GM18505 (cell line): ENCODE results near the gene ABCG5.

Source experiments
- ATAC-seq: cut with Tn5 transposase; IDR thresholded peaks from one replicate; pipeline ENCODE4 v1.9.1; 2021; ENCODE audit not compliant: unreplicated experiment
- POLR2A ChIP-seq: IDR thresholded peaks from 4 replicates; pipeline ENCODE4 v1.6.1; 2011; ENCODE audit warnings: borderline replicate concordance; ENCODE audit not compliant: insufficient read depth, insufficient read length; ENCODE audit errors: extremely low read depth

The ABCG5 gene

GRCh38 chr2:43837831-43838559, 644 bp downstream of the ABCG5 start:
- ATAC-seq, result no peak
- TF ChIP-seq POLR2A, result no peak

- ATAC-seq, result no peak
- no peak for TF ChIP-seq POLR2A
Measured at GRCh38 chr2:43837033-43837432, 1.6 kb downstream of the ABCG5 start.

DNA sequence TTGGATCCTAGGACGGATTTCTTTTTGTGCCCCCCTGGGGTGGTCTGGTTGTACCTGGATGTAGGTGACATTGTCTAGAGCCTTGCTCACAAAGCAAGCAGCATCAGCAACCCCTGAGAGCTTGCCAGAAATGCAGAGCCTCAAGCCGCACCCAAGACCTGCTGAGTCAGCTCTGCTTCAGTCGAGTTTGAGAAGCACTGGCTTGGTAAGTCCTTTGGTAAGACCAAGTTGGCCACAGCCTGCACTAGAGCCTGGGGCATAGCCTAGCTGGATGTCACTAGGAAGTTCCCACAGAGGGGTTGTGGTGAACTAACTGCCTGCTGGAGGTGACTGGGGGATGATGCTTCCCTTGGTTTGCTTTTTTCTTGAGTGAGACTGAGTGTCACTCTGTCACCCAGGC, 6.2 kb downstream of the ABCG5 start:
- no peak for ATAC-seq
- no peak for TF ChIP-seq POLR2A

GRCh38 chr2:43831543-43832294, 6.9 kb downstream of the ABCG5 start:
- no peak for TF ChIP-seq POLR2A
- ATAC-seq, result no peak

DNA sequence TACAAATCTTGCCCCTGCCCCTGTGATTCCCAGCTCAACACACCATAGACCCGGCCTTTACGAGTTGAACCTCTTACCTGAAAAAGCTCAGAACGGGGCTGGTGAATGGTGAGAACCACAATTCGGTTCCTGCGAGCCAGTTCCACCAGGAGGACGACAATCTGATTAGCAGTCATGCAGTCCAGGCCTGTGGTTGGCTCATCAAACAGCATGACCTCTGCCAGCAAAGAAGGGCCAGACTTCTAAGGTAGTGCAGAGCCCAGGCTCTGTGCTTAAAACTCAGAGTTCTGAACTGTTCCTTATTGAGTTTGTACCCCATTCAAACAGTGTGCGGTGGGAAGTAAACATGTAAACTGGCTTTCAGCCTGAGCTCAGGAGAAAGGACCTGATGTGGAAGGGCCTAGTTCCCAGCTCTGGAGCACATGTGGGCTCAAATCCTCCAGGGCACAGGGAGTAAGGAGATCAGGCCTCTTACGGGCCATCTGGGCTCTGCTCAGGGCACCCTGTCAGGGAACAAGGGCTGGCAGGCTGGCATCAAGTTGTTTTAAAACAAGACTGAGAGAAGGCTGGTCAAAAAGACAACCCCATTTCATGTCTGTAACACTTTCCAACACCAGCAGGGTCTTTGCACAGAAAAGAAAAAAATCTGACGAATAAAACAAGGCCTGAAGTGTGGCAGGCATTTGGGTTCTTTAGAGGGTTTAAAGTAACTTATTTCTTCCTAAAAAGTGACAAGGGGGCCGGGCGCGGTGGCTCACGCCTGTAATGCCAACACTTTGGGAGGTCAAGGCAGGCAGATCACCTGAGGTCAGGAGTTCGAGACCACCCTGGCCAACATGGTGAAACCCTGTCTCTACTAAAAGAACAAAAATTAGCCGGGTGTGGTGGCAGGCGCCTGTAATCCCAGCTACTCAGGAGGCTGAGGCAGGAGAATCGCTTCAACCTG, 12.1 kb downstream of the ABCG5 start:
- TF ChIP-seq POLR2A, result no peak
- no peak for ATAC-seq

GRCh38 chr2:43825841-43826240, 12.8 kb downstream of the ABCG5 start:
- no peak for TF ChIP-seq POLR2A

DNA sequence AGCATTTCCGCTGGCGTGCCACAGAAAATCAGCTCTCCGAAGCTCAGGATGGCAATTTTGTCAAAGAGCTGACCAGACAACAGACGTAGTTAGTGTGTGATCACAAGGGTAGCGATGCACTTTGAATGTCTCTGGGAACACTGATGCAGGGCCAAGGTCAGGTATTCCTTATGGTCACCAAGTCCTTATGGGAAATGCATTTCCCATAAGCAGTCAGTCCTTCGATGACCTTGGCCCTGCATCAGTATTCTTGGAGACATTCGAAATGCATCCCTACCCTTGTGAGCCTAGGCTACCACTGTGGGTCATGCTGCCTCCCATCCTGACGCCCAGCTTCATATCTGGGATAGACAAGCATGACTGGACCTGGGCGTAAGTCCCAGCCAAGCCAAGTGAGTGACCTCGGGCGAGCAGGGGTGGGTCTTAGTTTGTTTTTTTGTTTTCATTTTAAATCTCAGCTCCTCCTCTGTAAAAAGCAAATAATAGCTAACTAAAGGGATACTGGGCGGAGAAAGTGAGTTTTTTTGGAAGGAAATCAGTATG, 13.6 kb downstream of the ABCG5 start:
- TF ChIP-seq POLR2A, result no peak

More at GRCh38 chr2:43825841-43826240, 12.8 kb downstream of the ABCG5 start:
- no peak for ATAC-seq

GRCh38 chr2:43824512-43824911, 14.1 kb downstream of the ABCG5 start:
- no peak for TF ChIP-seq POLR2A
- ATAC-seq, result no peak

More for the DNA sequence above, 13.6 kb downstream of the ABCG5 start:
- ATAC-seq, result no peak

DNA sequence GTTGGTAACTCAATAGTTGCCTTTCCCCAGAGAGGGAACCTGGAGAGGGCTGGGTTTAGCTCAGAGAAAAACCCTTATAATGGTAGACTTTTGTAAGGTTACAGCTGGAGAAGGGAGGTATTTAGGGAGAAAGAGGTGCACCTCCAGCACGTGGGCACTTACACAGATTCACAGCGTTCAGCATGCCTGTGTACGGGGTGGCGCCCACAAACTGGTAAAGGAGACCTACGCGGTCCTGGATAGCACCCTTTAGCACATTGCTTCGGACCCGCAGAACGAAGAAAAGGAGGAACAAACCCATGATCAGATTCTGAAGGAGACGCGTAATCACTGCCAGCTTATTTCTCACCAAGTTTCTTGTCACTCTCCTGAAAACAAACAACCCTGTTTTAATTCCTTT, 14.9 kb downstream of the ABCG5 start:
- no peak for TF ChIP-seq POLR2A
- no peak for ATAC-seq

DNA sequence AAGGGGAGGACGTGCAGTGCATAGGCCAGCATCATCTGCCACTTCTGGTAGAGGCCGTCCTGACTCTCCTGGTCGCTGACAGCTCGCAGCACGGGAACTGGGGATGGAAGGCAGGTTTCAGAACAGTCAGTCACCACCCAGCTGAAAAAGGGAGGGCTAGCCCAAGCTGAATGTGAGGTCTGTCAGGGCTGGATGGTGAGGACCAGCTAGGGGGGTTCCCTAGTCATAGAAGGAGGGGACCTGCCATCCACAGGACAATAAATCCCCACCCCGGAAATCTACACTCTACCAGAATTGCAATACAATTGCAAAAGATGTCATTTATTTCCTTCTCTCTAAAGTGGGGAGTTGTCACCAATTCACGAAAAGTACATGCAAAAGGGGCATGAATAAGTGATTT, 15.8 kb downstream of the ABCG5 start:
- no peak for TF ChIP-seq POLR2A
- ATAC-seq, result no peak

GRCh38 chr2:43819491-43820163, 19.0 kb downstream of the ABCG5 start:
- no peak for TF ChIP-seq POLR2A
- no peak for ATAC-seq

DNA sequence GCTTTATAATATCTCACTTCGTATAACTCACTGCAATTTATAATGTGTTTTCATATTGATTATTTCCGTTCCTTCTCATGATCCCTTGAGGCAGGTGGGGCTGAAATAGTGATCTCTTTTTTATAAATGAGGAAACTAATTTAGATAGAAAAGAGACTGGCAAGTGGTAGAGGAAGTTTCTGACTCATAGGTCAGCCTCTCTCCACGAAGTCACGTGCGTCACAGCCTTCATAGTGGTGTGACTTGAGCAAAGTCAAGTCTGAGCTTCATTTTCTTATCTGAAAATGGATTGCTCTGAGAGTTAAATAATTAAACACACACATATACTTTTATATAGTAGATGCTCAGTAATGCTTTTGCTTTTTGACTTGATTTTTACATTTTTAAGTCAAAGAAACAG, 19.9 kb downstream of the ABCG5 start:
- no peak for ATAC-seq
- TF ChIP-seq POLR2A, result no peak
